Tibial artery (tissue), 4 donors: ENCODE data around the gene GNGT1.

ENCODE experiments used
- DNase-seq, 2 donors: peaks; one replicate each; pipeline ENCODE4 v3.0.0-alpha.2; 2019
- H3K27ac ChIP-seq, 2 donors: fragments of 200-600 bp; sonication (generic) in 1 of 2; 1 replicate in 1 of 2; 2 replicates in 1 of 2; pipeline ENCODE4 v1.5.1; 2018 to 2019; ENCODE audit warnings: mild to moderate bottlenecking in 1 of 2
- H3K27me3 ChIP-seq, 2 donors: fragments of 200-600 bp; sonication (generic) in 1 of 2; one replicate each; pipeline versions ENCODE4 v1.5.1 to v1.6.0; 2016 to 2019
- H3K36me3 ChIP-seq, 3 donors: fragments of 200-600 bp; sonication (generic) in 2 of 3; one replicate each; pipeline ENCODE4 v1.5.1; 2016 to 2019; ENCODE audit warnings: mild to moderate bottlenecking in 2 of 3
- H3K4me1 ChIP-seq, 4 donors: fragments of 200-600 bp; sonication (generic) in 2 of 4; 1 replicate in 3 of 4; 2 replicates in 1 of 4; pipeline ENCODE4 v1.5.1; 2016 to 2019
- H3K4me3 ChIP-seq, 2 donors: fragments of 200-600 bp; sonication (generic) in 1 of 2; 1 replicate in 1 of 2; 2 replicates in 1 of 2; pipeline ENCODE4 v1.5.1; 2018 to 2019; ENCODE audit warnings: mild to moderate bottlenecking in 2 of 2
- H3K9me3 ChIP-seq, 3 donors: fragments of 200-600 bp; sonication (generic) in 1 of 3; one replicate each; pipeline ENCODE4 v1.5.1; 2016 to 2019
- intact Hi-C: fragments of 100-400 bp; cut with DNase I; formaldehyde crosslinking; loops from one replicate; pipeline ENCODE4 v1.15.0; 2023; ENCODE audit warnings: low total_unique reads
- TF ChIP-seq, protein P1 (sequence below), 2 experiments: fragments of 200-600 bp in 1 of 2; fragments of 450-650 bp in 1 of 2; IDR thresholded peaks; one replicate each; pipeline ENCODE4 v1.5.1; 2017 to 2019; ENCODE audit warnings: antibody characterized with exemption in 2 of 2, mild to moderate bottlenecking in 1 of 2, moderate library complexity in 1 of 2

The GNGT1 gene

DNA sequence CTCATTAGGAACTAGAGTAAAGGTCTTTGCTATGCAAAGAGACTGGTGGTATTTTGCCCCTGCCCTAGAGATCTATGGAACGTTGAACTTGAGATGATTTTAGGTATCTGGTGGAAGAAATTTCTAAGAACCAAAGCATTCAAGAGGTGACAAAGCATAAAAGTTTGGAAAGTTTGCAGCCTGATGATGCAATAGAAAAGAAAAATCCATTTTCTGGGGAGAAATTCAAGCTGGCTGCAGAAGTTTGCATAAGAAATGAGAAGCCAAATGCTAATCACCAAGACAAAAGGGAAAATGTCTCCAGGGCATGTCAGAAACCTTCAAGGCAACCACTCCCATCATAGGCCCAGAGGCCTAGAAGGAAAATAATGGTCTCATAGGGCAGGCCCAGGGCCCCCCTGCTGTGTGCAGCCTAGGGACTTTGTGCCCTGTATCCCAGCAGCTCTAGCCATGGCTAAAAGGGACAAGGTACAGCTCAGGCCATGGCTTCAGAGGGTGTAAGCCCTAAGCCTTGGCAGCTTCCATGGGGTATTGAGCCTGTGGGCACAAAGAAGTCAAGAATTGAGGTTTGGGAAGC, 32.3 kb upstream of the GNGT1 start:
- Histone ChIP-seq H3K27me3 (no peaks in the 10 kb centered on the region), H3K4me1 (no peaks in the 10 kb centered on the region), H3K9me3 (peaks cover 0 to 6% (median 0%) of the 10 kb centered on the region in 3 donors), H3K27ac (no peak overlapping the region), H3K36me3 (no peaks in the 10 kb centered on the region), H3K4me3 (no peak overlapping the region)
- intact Hi-C loops = no loop called here
- TF ChIP-seq, protein P1, sequence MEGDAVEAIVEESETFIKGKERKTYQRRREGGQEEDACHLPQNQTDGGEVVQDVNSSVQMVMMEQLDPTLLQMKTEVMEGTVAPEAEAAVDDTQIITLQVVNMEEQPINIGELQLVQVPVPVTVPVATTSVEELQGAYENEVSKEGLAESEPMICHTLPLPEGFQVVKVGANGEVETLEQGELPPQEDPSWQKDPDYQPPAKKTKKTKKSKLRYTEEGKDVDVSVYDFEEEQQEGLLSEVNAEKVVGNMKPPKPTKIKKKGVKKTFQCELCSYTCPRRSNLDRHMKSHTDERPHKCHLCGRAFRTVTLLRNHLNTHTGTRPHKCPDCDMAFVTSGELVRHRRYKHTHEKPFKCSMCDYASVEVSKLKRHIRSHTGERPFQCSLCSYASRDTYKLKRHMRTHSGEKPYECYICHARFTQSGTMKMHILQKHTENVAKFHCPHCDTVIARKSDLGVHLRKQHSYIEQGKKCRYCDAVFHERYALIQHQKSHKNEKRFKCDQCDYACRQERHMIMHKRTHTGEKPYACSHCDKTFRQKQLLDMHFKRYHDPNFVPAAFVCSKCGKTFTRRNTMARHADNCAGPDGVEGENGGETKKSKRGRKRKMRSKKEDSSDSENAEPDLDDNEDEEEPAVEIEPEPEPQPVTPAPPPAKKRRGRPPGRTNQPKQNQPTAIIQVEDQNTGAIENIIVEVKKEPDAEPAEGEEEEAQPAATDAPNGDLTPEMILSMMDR (IDR thresholded peaks at IDR 0.05) = no peak
- DNase-seq = no peak

DNA sequence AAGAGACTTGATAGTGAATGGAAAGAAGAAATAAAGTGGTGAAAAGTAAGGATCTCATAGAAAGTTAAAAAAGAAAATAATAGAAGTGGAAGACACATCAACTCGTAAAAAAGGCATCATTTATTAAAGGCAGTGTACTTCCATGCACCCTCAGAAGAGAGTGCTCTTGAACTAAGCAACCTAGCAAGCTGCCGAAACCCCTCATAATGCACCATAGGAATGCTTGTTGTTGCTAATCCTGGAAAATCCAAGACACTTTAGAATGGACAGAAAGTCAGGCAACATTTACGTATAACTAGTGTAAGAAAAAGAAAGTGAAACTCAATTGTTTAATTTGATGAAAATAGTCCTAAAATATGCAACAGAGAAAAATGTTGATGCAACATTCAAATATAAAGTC, 28.6 kb upstream of the GNGT1 start:
- TF ChIP-seq, protein P1 (IDR thresholded peaks at IDR 0.05) = no peak
- H3K9me3 ChIP-seq = peaks cover 0 to 6% (median 0%) of the 10 kb centered on the region in 3 donors
- no peak overlapping the region for H3K4me3 ChIP-seq
- H3K36me3 ChIP-seq = no peaks in the 10 kb centered on the region
- H3K27ac ChIP-seq = no peak overlapping the region
- no peaks in the 10 kb centered on the region for H3K27me3 ChIP-seq
- no peaks in the 10 kb centered on the region for H3K4me1 ChIP-seq
- DNase-seq = no peak
- intact Hi-C loops = no loop called here

DNA sequence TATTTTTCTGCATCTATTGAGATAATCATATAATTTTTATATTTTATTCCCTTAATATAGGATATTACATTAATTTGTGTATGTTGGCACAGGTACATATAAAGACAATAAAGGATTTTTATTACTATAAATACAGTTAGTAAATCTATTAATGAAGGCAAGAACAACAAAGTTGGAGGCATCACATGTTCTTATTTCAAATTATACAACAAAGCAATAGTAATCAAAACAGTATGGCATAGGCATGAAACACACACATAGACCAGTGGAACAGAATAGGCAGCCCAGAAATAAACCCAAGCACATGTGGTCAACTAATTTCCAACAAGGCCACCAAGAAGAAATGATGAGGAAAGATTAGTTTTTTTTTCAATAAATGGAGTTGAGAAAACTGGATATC, 27.0 kb upstream of the GNGT1 start:
- TF ChIP-seq, protein P1 (IDR thresholded peaks at IDR 0.05) = no peak
- Histone ChIP-seq H3K4me1 (no peaks in the 10 kb centered on the region), H3K27me3 (no peaks in the 10 kb centered on the region), H3K27ac (no peak overlapping the region), H3K4me3 (no peak overlapping the region), H3K36me3 (no peaks in the 10 kb centered on the region), H3K9me3 (peaks cover 0 to 6% (median 0%) of the 10 kb centered on the region in 3 donors)
- intact Hi-C loops = no loop called here
- DNase-seq = no peak

DNA sequence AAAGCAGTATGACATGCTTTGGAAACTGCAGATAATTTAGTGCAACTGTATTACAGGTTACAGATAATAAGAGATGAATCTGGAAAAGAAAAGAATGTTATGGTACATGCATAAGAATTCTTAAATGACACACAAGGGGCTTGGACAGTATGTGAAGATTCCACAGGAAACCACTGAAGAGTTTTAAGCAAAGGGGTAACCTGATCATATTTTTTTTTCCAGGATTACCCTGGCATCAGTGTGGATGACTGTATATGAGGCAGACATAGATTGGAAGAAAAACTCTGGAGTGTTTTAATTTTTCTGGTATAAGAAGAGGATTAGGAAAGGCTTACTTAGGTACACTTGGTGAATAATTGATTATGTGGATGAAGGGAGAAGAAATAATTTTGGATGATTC, 23.9 kb upstream of the GNGT1 start:
- TF ChIP-seq, protein P1 (IDR thresholded peaks at IDR 0.05) = no peak
- Histone ChIP-seq H3K4me1 (no peaks in the 10 kb centered on the region), H3K27me3 (no peaks in the 10 kb centered on the region), H3K27ac (no peak overlapping the region), H3K36me3 (no peaks in the 10 kb centered on the region), H3K4me3 (no peak overlapping the region), H3K9me3 (peaks cover 0 to 6% (median 0%) of the 10 kb centered on the region in 3 donors)
- no peak for DNase-seq
- intact Hi-C loops = no loop called here

DNA sequence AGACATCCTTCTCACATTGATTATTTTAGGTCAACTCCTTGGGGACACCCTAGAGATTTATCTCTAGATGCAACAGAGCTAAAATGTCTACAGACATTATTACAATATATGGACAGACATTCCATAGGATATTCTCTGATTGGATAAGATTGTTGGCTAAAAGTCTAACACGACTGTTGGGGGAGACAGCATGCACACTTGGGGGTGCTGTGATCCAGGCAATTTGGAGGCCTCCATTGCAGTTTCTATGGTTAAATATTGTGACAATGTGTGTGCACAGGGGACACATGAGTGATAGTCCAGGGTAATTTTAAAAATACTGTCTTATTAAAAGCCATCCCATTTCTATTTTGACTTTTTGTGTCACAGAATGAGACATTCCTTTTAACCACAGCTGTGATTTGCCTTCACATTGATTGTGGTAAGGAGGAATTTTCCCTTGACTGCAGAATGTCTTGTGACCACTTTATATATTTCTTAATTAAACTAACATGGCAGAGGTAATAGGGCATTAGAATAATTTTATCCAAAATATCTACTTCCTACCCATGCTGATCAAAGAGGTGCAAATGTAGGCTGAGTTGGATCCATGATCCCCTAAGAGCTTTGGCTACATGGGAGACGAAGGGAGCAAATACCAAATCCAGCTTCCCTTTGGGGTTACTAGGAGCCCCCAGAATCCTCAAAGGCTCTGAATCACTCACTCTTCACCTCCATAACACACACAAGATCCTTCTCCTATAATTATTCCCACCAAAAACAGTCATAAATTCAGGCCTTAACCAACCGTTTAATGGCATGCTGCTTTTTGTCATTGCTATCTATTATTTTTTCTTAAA, 23.1 kb upstream of the GNGT1 start:
- peaks cover 0 to 6% (median 0%) of the 10 kb centered on the region in 3 donors for H3K9me3 ChIP-seq
- no peak overlapping the region for H3K4me3 ChIP-seq
- no peak for DNase-seq
- no peak overlapping the region for H3K27ac ChIP-seq
- TF ChIP-seq, protein P1 (IDR thresholded peaks at IDR 0.05) = no peak
- no peaks in the 10 kb centered on the region for H3K36me3 ChIP-seq
- no peaks in the 10 kb centered on the region for H3K27me3 ChIP-seq
- no peaks in the 10 kb centered on the region for H3K4me1 ChIP-seq
- intact Hi-C loops = no loop called here
